Psoas muscle (tissue), 8 donors: Measurements from ENCODE around the gene INPP4A. TPM values are rescaled to one million over a fixed set of nuclear protein-coding genes. Genes with fewer than 3 reads are reported as not detected.

Source experiments
- ATAC-seq, 4 donors: fragments of 200-7000 bp; cut with Tn5 transposase; one replicate each; pipeline ENCODE4 v1.9.1; 2020; ENCODE audit warnings: moderate library complexity in 3 of 4, mild to moderate bottlenecking in 2 of 4
- DNase-seq, 2 donors: peaks; one replicate each; pipeline ENCODE4 v3.0.0-alpha.2; 2020
- H3K27ac ChIP-seq: fragments of 200-600 bp; one replicate; pipeline ENCODE4 v1.8.0; 2022
- H3K27me3 ChIP-seq, 3 donors: fragments of 200-600 bp in 1 of 3; one replicate each; pipeline versions ENCODE4 v1.6.1 to v1.8.0; 2013 to 2022; ENCODE audit warnings: low read length in 2 of 3, mild to moderate bottlenecking in 2 of 3, moderate library complexity in 1 of 3; ENCODE audit not compliant: insufficient read depth in 3 of 3
- H3K36me3 ChIP-seq, 2 donors: fragments of 200-600 bp in 1 of 2; one replicate each; pipeline versions ENCODE4 v1.6.1 to v1.8.0; 2013 to 2022; ENCODE audit warnings: low read depth in 1 of 2, mild to moderate bottlenecking in 1 of 2, moderate library complexity in 1 of 2; ENCODE audit not compliant: insufficient read depth in 1 of 2
- H3K4me1 ChIP-seq: fragments of 200-600 bp; one replicate; pipeline ENCODE4 v1.8.0; 2022
- H3K4me3 ChIP-seq: fragments of 200-600 bp; one replicate; pipeline ENCODE4 v1.8.0; 2022; ENCODE audit warnings: mild to moderate bottlenecking
- H3K9me3 ChIP-seq: fragments of 200-600 bp; one replicate; pipeline ENCODE4 v1.8.0; 2022
- WGBS, 3 donors: extraction: QIAGEN DNeasy Blood & Tissue Kit; methylation state at CpG; one replicate each; pipeline versions ENCODE4 v1.1.6 to v1.1.7; 2013; 5-methylcytosine and 5-hydroxymethylcytosine counted together
- intact Hi-C, 2 donors: fragments of 100-400 bp; cut with DNase I; formaldehyde crosslinking; loops; one replicate each; pipeline versions ENCODE4 v1.11.0 to v1.14.2; 2022
- polyA plus RNA-seq, 3 donors: library from polyadenylated mRNA; stranded (reverse); fragments of 200-250 nt; gene quantifications; one replicate each; pipeline ENCODE4 v1.2.3, GENCODE V29; 2013
- total RNA-seq, 4 donors: library from RNA; stranded (reverse); fragmentation: NEBNext Ultra II Directional in 2 of 4; extraction: Animal tissue kit (Norgen Biotek cat#: 25700) in 2 of 4; gene quantifications; one replicate each; pipeline versions ENCODE4 v1.2.1 to v1.2.4, GENCODE V29; 2021 to 2023
- TF ChIP-seq, protein P1 (sequence below): fragments of 200-600 bp; IDR thresholded peaks from one replicate; pipeline ENCODE4 v1.8.0; 2022; ENCODE audit warnings: antibody characterized with exemption
- donor health status: healthy with polysubstance abuse.
- donor health status: DM: no; HTN: no; CAD: no; lungs with moderate emphysema.
- donor health status: Bipolar disorder and iron deficiency.
- donor health status: healthy.
- donor health status: DM: yes; HTN: yes; CAD: no.
- donor health status: DM: no; HTN: no; CAD: no.
- donor health status: DM: no; HTN: no; CAD: no.
- donor health status: DM: yes; HTN: yes; CAD: no.

Gene INPP4A
- total and polyA plus RNA-seq, 7 donors: 2.2 to 19.7 (median 9.8) TPM

DNA sequence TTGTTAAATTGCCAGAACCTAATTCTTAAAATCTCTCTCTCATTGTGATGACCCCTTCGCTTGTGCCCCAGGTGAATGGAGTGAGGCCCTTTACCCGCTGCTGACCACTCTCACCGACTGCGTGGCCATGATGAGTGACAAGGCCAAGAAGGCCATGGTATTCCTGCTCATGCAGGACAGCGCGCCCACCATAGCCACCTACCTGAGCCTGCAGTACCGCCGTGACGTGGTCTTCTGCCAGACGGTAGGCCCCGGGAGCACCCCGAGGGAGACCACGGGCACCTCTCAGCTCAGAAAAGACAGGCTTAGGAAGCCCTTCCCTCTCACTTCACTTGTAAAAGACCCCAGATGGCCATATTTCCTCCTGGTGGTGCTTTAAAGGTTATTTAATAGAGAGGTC lies 118.7 kb downstream of the INPP4A start:
- no peaks in the 10 kb centered on the region for H3K9me3 ChIP-seq
- TF ChIP-seq, protein P1, sequence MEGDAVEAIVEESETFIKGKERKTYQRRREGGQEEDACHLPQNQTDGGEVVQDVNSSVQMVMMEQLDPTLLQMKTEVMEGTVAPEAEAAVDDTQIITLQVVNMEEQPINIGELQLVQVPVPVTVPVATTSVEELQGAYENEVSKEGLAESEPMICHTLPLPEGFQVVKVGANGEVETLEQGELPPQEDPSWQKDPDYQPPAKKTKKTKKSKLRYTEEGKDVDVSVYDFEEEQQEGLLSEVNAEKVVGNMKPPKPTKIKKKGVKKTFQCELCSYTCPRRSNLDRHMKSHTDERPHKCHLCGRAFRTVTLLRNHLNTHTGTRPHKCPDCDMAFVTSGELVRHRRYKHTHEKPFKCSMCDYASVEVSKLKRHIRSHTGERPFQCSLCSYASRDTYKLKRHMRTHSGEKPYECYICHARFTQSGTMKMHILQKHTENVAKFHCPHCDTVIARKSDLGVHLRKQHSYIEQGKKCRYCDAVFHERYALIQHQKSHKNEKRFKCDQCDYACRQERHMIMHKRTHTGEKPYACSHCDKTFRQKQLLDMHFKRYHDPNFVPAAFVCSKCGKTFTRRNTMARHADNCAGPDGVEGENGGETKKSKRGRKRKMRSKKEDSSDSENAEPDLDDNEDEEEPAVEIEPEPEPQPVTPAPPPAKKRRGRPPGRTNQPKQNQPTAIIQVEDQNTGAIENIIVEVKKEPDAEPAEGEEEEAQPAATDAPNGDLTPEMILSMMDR: no peak
- 95 to 98% (median 97%) methylated on average over 13 of the region's 13 CpGs for WGBS, 3 donors
- intact Hi-C loops: no loop called here
- H3K36me3 ChIP-seq: peaks cover 0 to 64% of the 10 kb centered on the region in 2 donors
- no peak for ATAC-seq
- no peak overlapping the region for H3K27ac ChIP-seq
- H3K4me1 ChIP-seq: peaks cover 8% of the 10 kb centered on the region
- no peak for DNase-seq
- H3K4me3 ChIP-seq: no peak overlapping the region
- no peaks in the 10 kb centered on the region for H3K27me3 ChIP-seq

DNA sequence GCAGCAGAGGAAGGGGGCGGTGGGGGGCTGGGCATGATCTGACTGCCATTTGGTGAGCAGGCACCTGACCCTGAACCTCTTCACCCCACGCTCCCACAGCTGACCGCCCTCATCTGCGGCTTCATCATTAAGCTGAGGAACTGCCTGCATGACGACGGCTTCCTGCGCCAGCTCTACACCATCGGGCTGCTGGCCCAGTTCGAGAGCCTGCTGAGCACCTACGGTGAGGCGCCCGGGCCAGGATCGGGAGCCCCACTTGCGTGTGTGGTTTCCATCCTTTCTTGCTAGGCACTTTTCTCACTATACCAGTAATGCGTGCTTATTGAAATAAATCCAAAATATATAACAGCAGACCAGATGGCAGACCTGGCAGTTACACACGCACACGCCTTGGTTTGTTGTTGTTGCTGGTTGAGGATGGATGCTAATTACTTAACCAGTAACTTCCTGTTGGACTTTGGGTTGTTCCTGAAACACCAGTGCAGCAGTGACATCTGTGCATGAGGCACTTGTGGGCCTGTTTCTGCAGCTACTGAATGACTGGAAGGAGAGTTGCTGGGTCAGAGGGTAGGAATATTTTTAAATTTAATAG lies 120.0 kb downstream of the INPP4A start:
- DNase-seq (no peak), ATAC-seq (no peak)
- TF ChIP-seq, protein P1: no peak
- peaks cover 0 to 64% of the 10 kb centered on the region in 2 donors for H3K36me3 ChIP-seq
- WGBS, 3 donors: 80 to 83% (median 82%) methylated on average over 17 of the region's 17 CpGs
- H3K9me3 ChIP-seq: no peaks in the 10 kb centered on the region
- peaks cover 7% of the 10 kb centered on the region for H3K4me1 ChIP-seq
- intact Hi-C loops: loop anchor here in 1 of 2 donors (5.0 kb wide), 1 partner anchor 38 kb away; no protein-coding TSS in a partner anchor
- peak overlapping the region; percentile 9 for H3K27ac ChIP-seq
- H3K4me3 ChIP-seq: no peak overlapping the region
- no peaks in the 10 kb centered on the region for H3K27me3 ChIP-seq

DNA sequence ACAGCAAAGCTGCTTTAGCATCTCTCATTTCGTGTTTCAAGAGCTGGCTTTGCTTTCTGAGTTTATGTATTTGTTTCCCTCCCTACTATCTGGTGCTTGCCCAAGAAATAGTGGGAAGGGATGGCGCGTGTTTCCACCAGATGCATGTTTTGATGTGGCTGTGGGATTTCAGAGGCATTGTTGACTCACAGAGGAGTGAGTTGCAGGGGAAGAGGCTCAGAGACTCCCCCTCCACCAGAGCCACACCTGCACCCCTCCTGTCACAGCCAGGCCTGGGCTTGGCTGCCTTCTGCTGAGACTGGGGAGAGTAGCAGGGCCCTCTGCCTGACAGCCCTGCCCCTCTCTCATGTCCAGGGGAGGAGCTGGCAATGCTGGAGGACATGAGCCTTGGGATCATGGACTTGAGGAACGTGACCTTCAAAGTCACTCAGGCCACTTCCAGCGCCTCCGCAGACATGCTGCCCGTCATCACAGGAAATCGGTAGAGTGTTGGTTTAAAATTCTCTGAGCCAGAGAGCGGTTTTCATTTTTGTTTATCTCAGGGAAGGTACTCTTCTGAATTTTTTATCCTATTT lies 120.7 kb downstream of the INPP4A start:
- Histone ChIP-seq H3K36me3 (peaks cover 0 to 69% of the 10 kb centered on the region in 2 donors), H3K4me1 (no peaks in the 10 kb centered on the region), H3K27ac (no peak overlapping the region), H3K4me3 (no peak overlapping the region), H3K9me3 (no peaks in the 10 kb centered on the region), H3K27me3 (no peaks in the 10 kb centered on the region)
- intact Hi-C loops: loop anchor here in 1 of 2 donors (5.0 kb wide), 1 partner anchor 37 kb away; no protein-coding TSS in a partner anchor
- TF ChIP-seq, protein P1: no peak
- no peak for DNase-seq
- ATAC-seq: no peak
- WGBS, 3 donors: 77 to 88% (median 87%) methylated on average over 9 of the region's 9 CpGs

DNA sequence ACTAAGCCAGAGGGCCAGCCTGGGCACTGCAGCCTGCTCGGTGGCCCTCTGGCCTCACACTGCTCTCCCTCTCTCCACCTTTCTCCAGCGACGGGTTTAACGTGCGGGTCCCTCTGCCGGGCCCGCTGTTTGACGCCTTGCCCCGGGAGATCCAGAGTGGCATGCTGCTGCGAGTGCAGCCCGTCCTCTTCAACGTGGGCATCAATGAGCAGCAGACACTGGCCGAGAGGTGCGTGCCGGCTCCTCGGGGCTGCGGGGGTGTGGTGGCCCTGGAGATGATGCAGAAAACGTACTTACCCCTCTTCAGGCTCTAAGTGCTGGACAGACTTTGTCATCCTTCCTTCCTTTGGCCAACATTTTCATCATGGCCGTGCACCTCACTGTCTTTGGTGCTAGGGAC lies 121.3 kb downstream of the INPP4A start:
- H3K27ac ChIP-seq: no peak overlapping the region
- no peak for DNase-seq
- no peaks in the 10 kb centered on the region for H3K9me3 ChIP-seq
- no peaks in the 10 kb centered on the region for H3K4me1 ChIP-seq
- TF ChIP-seq, protein P1: no peak
- no peaks in the 10 kb centered on the region for H3K27me3 ChIP-seq
- 94% methylated on average over 19 of the region's 19 CpGs for WGBS, 3 donors
- H3K4me3 ChIP-seq: no peak overlapping the region
- H3K36me3 ChIP-seq: peaks cover 0 to 73% of the 10 kb centered on the region in 2 donors
- intact Hi-C loops: loop anchor here in 1 of 2 donors (5.0 kb wide), 1 partner anchor 36 kb away; no protein-coding TSS in a partner anchor
- ATAC-seq: no peak
